ENCODE results near the gene G3BP2. TPM values are rescaled to one million over a fixed set of nuclear protein-coding genes. Genes with fewer than 3 reads are reported as not detected.
"Not testable (repeated sequence)": the region's sequence is repeated elsewhere in the genome, so short reads cannot be mapped to it uniquely, and the experiment has no call there.

The G3BP2 gene
- total and polyA plus RNA-seq, 2 of the 13 experiments (the other 11 are each of a cell fraction or from before 2014, with no cell fraction given), result 51.7 to 179 TPM

DNA sequence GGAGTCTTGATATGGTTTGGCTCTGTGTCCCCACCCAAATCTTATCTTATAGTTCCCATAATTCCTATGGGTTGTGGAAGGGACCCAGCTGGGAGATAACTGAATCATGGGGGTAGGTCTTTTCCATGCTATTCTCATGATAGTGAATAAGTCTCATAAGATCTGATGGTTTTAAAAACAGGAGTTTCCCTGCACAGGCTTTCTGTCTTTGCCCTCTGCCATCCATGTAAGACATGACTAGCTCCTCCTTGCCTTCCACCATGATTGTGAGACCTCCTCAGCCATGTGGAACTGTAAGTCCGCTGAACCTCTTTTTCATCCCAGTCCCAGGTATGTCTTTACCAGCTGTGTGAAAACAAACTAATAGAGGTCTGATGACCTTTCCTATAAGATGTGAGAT is 13.9 kb upstream of the G3BP2 start:
- TF ChIP-seq ZNF431 (CRISPR knock-in tag; IDR thresholded peaks at IDR 0.05; ENCODE audit: borderline replicate concordance, low read depth), result peak; percentile 80; the same call in 1 of the 2 replicates
- DNase-seq (ENCODE audit: low spot score); ATAC-seq; H3K27me3 ChIP-seq (ENCODE audit: control insufficient read depth in 1 of 2, insufficient read depth in 2 of 2, low read length in 2 of 2); intact Hi-C loops (cut with micrococcal nuclease; ENCODE audit: unreplicated experiment); H3K4me1 ChIP-seq (ENCODE audit: insufficient read depth, low read length); H3K79me2 ChIP-seq (ENCODE audit: insufficient read depth, low read length); H3K27ac ChIP-seq (ENCODE audit: extremely low read length, insufficient read depth, low read length); H4K20me1 ChIP-seq (ENCODE audit: insufficient read depth, low read length); H3K4me2 ChIP-seq (ENCODE audit: low read depth, low read length); POLR2A ChIA-PET; H3K9ac ChIP-seq (ENCODE audit: insufficient read depth, low read depth, low read length); FAIRE-seq; H3K9me3 ChIP-seq (ENCODE audit: low read length); H3K4me3 ChIP-seq (replicated peaks in 1 of 3; ENCODE audit: insufficient read depth in 1 of 3, low read depth in 2 of 3, low read length in 3 of 3); in situ Hi-C loops (cut with HindIII; ENCODE audit: extremely low pct_ligation_motif_present, low pct_unique_long_range_greater_than_20kb); H2AFZ ChIP-seq (ENCODE audit: low read length); BruUV-seq (replicated peaks); CTCF ChIA-PET (ENCODE audit: low intra/inter-chr PET ratio, low total read pairs); H3K36me3 ChIP-seq (replicated peaks in 1 of 2; ENCODE audit: control insufficient read depth in 1 of 2, insufficient read depth in 2 of 2, low read length in 2 of 2): not testable (repeated sequence)
- WGBS (ENCODE audit: low lambda C conversion rate), result 100% methylated on average over 1 of the region's 1 CpG

DNA sequence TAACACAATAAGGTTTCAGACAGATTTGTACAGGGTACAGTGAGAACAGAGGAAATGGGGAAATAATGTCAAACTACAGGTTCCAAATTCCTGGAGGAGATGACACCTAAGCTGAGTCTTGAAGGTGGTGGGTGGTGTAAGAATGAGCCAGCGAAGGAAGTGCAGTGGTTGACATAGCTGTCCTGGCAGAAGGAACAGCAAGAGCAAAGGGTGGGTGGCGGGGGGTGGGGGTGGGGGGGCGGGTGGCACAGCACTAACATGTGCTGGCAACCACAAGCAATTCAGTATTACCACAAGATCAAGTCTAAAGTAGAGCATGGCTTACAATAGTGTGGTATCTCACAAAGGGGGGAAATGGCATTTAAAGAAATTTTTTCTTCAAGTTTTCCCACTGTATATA is 13.1 kb upstream of the G3BP2 start:
- H3K9me3 ChIP-seq (ENCODE audit: low read length), result no peaks in the 10 kb centered on the region
- no peak overlapping the region for H3K9ac ChIP-seq (ENCODE audit: insufficient read depth, low read depth, low read length)
- H3K27ac ChIP-seq (ENCODE audit: extremely low read length, insufficient read depth, low read length), result no peak overlapping the region
- POLR2A ChIA-PET, result no interaction called here
- DNase-seq (ENCODE audit: low spot score) (no peak), ATAC-seq (no peak), FAIRE-seq (no peak)
- no peak overlapping the region for H2AFZ ChIP-seq (ENCODE audit: low read length)
- H3K36me3 ChIP-seq (replicated peaks in 1 of 2; ENCODE audit: control insufficient read depth in 1 of 2, insufficient read depth in 2 of 2, low read length in 2 of 2), result 0 out of 5 replicates have a peak, but pooled peaks cover 0 to 2% of the 10 kb centered on the region in 2 experiments
- no peaks in the 10 kb centered on the region for H4K20me1 ChIP-seq (ENCODE audit: insufficient read depth, low read length)
- BruUV-seq (replicated peaks), result no TSS peak
- no peaks in the 10 kb centered on the region for H3K79me2 ChIP-seq (ENCODE audit: insufficient read depth, low read length)
- intact Hi-C loops (cut with micrococcal nuclease; ENCODE audit: unreplicated experiment), result no loop called here
- WGBS (ENCODE audit: low lambda C conversion rate), result 88% methylated on average over 3 of the region's 3 CpGs
- no peaks in the 10 kb centered on the region; a peak in 1 of 5 replicates for H3K27me3 ChIP-seq (ENCODE audit: control insufficient read depth in 1 of 2, insufficient read depth in 2 of 2, low read length in 2 of 2)
- in situ Hi-C loops (cut with HindIII; ENCODE audit: extremely low pct_ligation_motif_present, low pct_unique_long_range_greater_than_20kb), result no loop called here
- CTCF ChIA-PET (ENCODE audit: low intra/inter-chr PET ratio, low total read pairs), result no interaction called here
- no peak overlapping the region for H3K4me2 ChIP-seq (ENCODE audit: low read depth, low read length)
- no peak overlapping the region for H3K4me3 ChIP-seq (replicated peaks in 1 of 3; ENCODE audit: insufficient read depth in 1 of 3, low read depth in 2 of 3, low read length in 3 of 3)
- no peaks in the 10 kb centered on the region for H3K4me1 ChIP-seq (ENCODE audit: insufficient read depth, low read length)
- no peak for TF ChIP-seq ZFP90 (CRISPR knock-in tag; IDR thresholded peaks at IDR 0.05; ENCODE audit: borderline replicate concordance)
- no peak for TF ChIP-seq ZNF776 (CRISPR knock-in tag; IDR thresholded peaks at IDR 0.05)
- TF ChIP-seq AHR (CRISPR knock-in tag; IDR thresholded peaks at IDR 0.05), result no peak
- no peak for TF ChIP-seq ZNF251 (CRISPR knock-in tag; IDR thresholded peaks at IDR 0.05)
- TF ChIP-seq NFYB (CRISPR knock-in tag; IDR thresholded peaks at IDR 0.05), result no peak
- no peak for TF ChIP-seq ZSCAN21 (CRISPR knock-in tag; IDR thresholded peaks at IDR 0.05; ENCODE audit: borderline replicate concordance)
- TF ChIP-seq ATF7 (IDR thresholded peaks at IDR 0.05), result no peak
- TF ChIP-seq ATF7 (CRISPR knock-in tag; IDR thresholded peaks at IDR 0.05), result no peak
- no peak for TF ChIP-seq NR3C1 (CRISPR knock-in tag; IDR thresholded peaks at IDR 0.05)
- TF ChIP-seq, protein P1, sequence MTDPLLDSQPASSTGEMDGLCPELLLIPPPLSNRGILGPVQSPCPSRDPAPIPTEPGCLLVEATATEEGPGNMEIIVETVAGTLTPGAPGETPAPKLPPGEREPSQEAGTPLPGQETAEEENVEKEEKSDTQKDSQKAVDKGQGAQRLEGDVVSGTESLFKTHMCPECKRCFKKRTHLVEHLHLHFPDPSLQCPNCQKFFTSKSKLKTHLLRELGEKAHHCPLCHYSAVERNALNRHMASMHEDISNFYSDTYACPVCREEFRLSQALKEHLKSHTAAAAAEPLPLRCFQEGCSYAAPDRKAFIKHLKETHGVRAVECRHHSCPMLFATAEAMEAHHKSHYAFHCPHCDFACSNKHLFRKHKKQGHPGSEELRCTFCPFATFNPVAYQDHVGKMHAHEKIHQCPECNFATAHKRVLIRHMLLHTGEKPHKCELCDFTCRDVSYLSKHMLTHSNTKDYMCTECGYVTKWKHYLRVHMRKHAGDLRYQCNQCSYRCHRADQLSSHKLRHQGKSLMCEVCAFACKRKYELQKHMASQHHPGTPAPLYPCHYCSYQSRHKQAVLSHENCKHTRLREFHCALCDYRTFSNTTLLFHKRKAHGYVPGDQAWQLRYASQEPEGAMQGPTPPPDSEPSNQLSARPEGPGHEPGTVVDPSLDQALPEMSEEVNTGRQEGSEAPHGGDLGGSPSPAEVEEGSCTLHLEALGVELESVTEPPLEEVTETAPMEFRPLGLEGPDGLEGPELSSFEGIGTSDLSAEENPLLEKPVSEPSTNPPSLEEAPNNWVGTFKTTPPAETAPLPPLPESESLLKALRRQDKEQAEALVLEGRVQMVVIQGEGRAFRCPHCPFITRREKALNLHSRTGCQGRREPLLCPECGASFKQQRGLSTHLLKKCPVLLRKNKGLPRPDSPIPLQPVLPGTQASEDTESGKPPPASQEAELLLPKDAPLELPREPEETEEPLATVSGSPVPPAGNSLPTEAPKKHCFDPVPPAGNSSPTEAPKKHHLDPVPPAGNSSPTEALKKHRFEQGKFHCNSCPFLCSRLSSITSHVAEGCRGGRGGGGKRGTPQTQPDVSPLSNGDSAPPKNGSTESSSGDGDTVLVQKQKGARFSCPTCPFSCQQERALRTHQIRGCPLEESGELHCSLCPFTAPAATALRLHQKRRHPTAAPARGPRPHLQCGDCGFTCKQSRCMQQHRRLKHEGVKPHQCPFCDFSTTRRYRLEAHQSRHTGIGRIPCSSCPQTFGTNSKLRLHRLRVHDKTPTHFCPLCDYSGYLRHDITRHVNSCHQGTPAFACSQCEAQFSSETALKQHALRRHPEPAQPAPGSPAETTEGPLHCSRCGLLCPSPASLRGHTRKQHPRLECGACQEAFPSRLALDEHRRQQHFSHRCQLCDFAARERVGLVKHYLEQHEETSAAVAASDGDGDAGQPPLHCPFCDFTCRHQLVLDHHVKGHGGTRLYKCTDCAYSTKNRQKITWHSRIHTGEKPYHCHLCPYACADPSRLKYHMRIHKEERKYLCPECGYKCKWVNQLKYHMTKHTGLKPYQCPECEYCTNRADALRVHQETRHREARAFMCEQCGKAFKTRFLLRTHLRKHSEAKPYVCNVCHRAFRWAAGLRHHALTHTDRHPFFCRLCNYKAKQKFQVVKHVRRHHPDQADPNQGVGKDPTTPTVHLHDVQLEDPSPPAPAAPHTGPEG (CRISPR knock-in tag; IDR thresholded peaks at IDR 0.05), result no peak
- TF ChIP-seq HOXA5 (CRISPR knock-in tag; IDR thresholded peaks at IDR 0.05), result no peak
- no peak for TF ChIP-seq ZNF557 (CRISPR knock-in tag; IDR thresholded peaks at IDR 0.05)
- TF ChIP-seq SP140L (CRISPR knock-in tag; IDR thresholded peaks at IDR 0.05; ENCODE audit: borderline replicate concordance), result no peak
- TF ChIP-seq ZFP36L2 (CRISPR knock-in tag; IDR thresholded peaks at IDR 0.05), result no peak
- TF ChIP-seq RORA (CRISPR knock-in tag; IDR thresholded peaks at IDR 0.05), result no peak

Data from HepG2 (cell line).